Middle frontal gyrus (tissue), 1 donor: ENCODE measurements around the gene ZAR1.

Experiments used
- DNase-seq: peaks from one replicate; pipeline ENCODE4 v3.0.0-alpha.2; 2015; ENCODE audit warnings: low spot score; ENCODE audit errors: extremely low spot score

The ZAR1 gene

GRCh38 chr4:48490680-48491513, 845 bp downstream of the ZAR1 start:
- DNase-seq = no peak

- no peak for DNase-seq
These were observed 1.6 kb downstream of the ZAR1 start for GRCh38 chr4:48491514-48492176.

- no peak for DNase-seq
These were observed 3.5 kb downstream of the ZAR1 start for GRCh38 chr4:48493452-48494100.

- no peak for DNase-seq
These were observed 5.9 kb downstream of the ZAR1 start for GRCh38 chr4:48495941-48496340.

GRCh38 chr4:48498895-48499294, 8.8 kb downstream of the ZAR1 start:
- DNase-seq = no peak

- no peak for DNase-seq
These were observed 9.6 kb downstream of the ZAR1 start for GRCh38 chr4:48499551-48500066.

- DNase-seq = no peak
These were observed 13.4 kb downstream of the ZAR1 start for GRCh38 chr4:48503233-48504025.

- no peak for DNase-seq
These were observed 13.9 kb downstream of the ZAR1 start for GRCh38 chr4:48504026-48504330.

- DNase-seq = no peak
These were observed 14.3 kb downstream of the ZAR1 start for GRCh38 chr4:48504352-48504751.

- no peak for DNase-seq
These were observed 16.7 kb downstream of the ZAR1 start for GRCh38 chr4:48506716-48507115.

- no peak for DNase-seq
These were observed 19.5 kb downstream of the ZAR1 start for GRCh38 chr4:48509543-48509942.

GRCh38 chr4:48518143-48518542, 28.1 kb downstream of the ZAR1 start:
- DNase-seq = no peak

GRCh38 chr4:48526406-48526805, 36.4 kb downstream of the ZAR1 start:
- DNase-seq = no peak

GRCh38 chr4:48538358-48538757, 48.3 kb downstream of the ZAR1 start:
- no peak for DNase-seq

GRCh38 chr4:48539597-48539996, 49.5 kb downstream of the ZAR1 start:
- DNase-seq = no peak

- DNase-seq = no peak
These were observed 52.8 kb downstream of the ZAR1 start for GRCh38 chr4:48542888-48543287.

- DNase-seq = no peak
These were observed 53.7 kb downstream of the ZAR1 start for GRCh38 chr4:48543796-48544195.
